ENCODE results near the gene TMEM141. TPM values are rescaled to one million over a fixed set of nuclear protein-coding genes. Genes with fewer than 3 reads are reported as not detected.
"Not testable (repeated sequence)": the region's sequence is repeated elsewhere in the genome, so short reads cannot be mapped to it uniquely, and the experiment has no call there.

TMEM141 gene
- total RNA-seq, 1 donor from 2014 or later, result 10.9 TPM

DNA sequence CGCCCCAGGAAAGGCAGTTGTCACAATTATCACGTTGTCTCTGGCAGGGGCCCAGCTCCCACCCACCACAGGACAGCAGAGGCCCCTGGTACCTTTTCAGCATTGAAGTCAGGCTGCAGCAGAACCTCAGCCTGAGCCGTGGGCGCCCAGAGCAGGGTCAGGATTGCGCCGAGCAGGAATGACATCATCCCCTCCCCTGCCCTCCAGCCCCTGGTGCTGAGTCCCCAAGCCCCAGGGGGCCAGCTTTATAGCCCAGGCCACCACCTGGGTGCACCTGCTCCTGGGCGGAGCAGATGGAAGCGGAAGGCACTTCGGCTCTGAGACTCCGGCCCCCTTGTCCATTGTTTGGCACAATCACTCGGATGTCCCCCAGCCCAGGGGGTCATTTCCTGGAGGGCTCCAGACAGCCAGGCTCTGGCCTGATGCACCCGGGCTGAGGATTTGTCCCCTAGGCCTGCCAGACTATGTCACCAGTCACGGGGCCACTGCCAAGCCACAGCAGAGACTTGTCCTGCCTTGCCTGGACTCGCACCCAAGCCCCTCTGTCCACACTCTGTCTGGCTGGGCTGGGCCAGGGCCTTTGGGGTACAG lies 26.7 kb upstream of the TMEM141 start, which contains the start of gene LCN15:
Gene LCN15, minus strand, starts transcription at position 218 of the 591 bp plus-strand sequence. Its CDS starts 30 bp downstream, at position 188.
- TF ChIP-seq CTCF (IDR thresholded peaks at IDR 0.05), result no peak
- DNase-seq (ENCODE audit: low spot score in 2 of 2), result no peak
- intact Hi-C loops (cut with DNase I), result no loop called here
- Histone ChIP-seq H3K27me3 (no peaks in the 10 kb centered on the region), H3K36me3 (no peaks in the 10 kb centered on the region), H3K27ac (no peak within 1 kb of the TSS), H3K4me3 (no peak within 1 kb of the TSS), H3K4me1 (no peaks in the 10 kb centered on the region), H3K9me3 (no peaks in the 10 kb centered on the region)

DNA sequence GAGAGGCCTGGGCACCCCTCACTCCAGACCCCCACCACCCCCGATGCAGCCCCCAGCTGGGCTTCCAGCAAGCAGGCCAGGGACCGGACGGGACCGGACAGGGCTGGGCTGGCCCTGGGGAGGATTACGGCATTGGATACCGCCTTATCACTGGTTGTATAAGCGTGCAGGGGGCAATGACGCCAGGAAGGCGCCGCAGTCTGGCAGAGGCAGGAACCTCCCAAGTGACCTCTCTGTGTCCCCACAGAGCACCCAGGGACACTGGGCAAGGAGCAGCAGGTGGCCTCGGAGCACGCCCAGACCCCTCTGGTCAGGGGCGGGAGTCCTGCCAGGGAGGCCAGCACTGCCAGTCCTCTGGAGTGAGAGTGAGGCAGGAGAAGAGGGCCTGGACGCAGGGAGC lies 26.1 kb upstream of the TMEM141 start:
- Histone ChIP-seq H3K27ac (no peak overlapping the region), H3K9me3 (no peaks in the 10 kb centered on the region), H3K4me1 (no peaks in the 10 kb centered on the region), H3K27me3 (peaks cover 4% of the 10 kb centered on the region), H3K36me3 (no peaks in the 10 kb centered on the region), H3K4me3 (no peak overlapping the region)
- intact Hi-C loops (cut with DNase I), result no loop called here
- DNase-seq (ENCODE audit: low spot score in 2 of 2), result no peak
- no peak for TF ChIP-seq CTCF (IDR thresholded peaks at IDR 0.05)

DNA sequence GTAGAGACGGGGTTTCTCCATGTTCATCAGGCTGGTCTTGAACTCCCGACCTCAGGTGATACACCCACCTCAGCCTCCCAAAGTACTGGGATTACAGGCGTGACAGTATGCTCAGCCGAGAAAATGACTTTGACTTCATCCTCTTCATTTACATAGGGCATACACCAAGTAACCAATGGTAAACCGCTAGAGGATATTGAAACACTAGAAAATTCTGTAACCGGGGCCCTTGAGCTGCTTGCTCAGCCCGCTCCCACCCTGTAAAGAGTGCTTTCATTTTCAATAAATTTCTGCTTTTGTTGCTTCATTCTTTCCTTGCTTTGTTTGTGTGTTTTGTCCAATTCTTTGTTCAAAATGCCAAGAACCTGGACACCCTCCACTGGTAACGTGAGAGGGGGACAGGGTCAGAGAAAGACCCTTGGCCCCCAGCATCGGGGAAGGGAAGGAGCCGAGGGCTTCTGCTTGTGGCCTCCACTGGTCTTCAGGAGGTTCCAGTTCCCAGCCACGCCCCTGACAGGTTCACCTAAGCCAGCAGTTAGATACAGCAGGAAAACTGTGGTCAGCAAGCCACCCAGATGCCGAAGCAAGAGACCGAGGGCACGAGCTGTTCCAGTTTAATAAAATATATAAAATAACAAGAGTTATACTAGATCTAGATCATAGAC lies 25.3 kb upstream of the TMEM141 start:
- H3K27ac ChIP-seq; H3K36me3 ChIP-seq; H3K4me1 ChIP-seq; H3K27me3 ChIP-seq; DNase-seq (ENCODE audit: low spot score in 2 of 2); H3K9me3 ChIP-seq; intact Hi-C loops (cut with DNase I); H3K4me3 ChIP-seq: not testable (repeated sequence)

GRCh38 chr9:136766410-136767120 lies 24.6 kb upstream of the TMEM141 start:
- H3K27me3 ChIP-seq; DNase-seq (ENCODE audit: low spot score in 2 of 2); H3K36me3 ChIP-seq; H3K4me1 ChIP-seq; H3K9me3 ChIP-seq; intact Hi-C loops (cut with DNase I); H3K27ac ChIP-seq; H3K4me3 ChIP-seq: not testable (repeated sequence)
- peak in 2 of 3 experiments; percentile 9 to 11 for TF ChIP-seq CTCF (IDR thresholded peaks at IDR 0.05)

GRCh38 chr9:136769710-136770191 lies 21.4 kb upstream of the TMEM141 start:
- intact Hi-C loops (cut with DNase I), result no loop called here
- no peak overlapping the region for H3K27ac ChIP-seq
- H3K4me1 ChIP-seq, result no peaks in the 10 kb centered on the region
- H3K36me3 ChIP-seq, result no peaks in the 10 kb centered on the region
- H3K9me3 ChIP-seq, result peaks cover 0 to 4% of the 10 kb centered on the region in 2 donors
- peak in 2 of 3 experiments; percentile 25 to 44 for TF ChIP-seq CTCF (IDR thresholded peaks at IDR 0.05)
- peaks cover 4% of the 10 kb centered on the region for H3K27me3 ChIP-seq
- H3K4me3 ChIP-seq, result no peak overlapping the region
- DNase-seq (ENCODE audit: low spot score in 2 of 2), result no peak

- no peaks in the 10 kb centered on the region for H3K36me3 ChIP-seq
- intact Hi-C loops (cut with DNase I), result no loop called here
- peaks cover 4% of the 10 kb centered on the region for H3K27me3 ChIP-seq
- DNase-seq (ENCODE audit: low spot score in 2 of 2), result no peak
- no peak overlapping the region for H3K4me3 ChIP-seq
- no peaks in the 10 kb centered on the region for H3K4me1 ChIP-seq
- peaks cover 0 to 4% of the 10 kb centered on the region in 2 donors for H3K9me3 ChIP-seq
- no peak overlapping the region for H3K27ac ChIP-seq
- no peak for TF ChIP-seq CTCF (IDR thresholded peaks at IDR 0.05)
Observed at GRCh38 chr9:136771907-136772415, 19.2 kb upstream of the TMEM141 start.

Data from ascending aorta (tissue), 2 donors.